ENCODE data around the gene TAMM41. TPM values are rescaled to one million over a fixed set of nuclear protein-coding genes. Genes with fewer than 3 reads are reported as not detected.

The TAMM41 gene
- total and polyA plus RNA-seq, 9 of the 15 experiments (the other 6 are each of a cell fraction or from before 2014, with no cell fraction given), result 8.6 to 74.6 (median 29.3) TPM

DNA sequence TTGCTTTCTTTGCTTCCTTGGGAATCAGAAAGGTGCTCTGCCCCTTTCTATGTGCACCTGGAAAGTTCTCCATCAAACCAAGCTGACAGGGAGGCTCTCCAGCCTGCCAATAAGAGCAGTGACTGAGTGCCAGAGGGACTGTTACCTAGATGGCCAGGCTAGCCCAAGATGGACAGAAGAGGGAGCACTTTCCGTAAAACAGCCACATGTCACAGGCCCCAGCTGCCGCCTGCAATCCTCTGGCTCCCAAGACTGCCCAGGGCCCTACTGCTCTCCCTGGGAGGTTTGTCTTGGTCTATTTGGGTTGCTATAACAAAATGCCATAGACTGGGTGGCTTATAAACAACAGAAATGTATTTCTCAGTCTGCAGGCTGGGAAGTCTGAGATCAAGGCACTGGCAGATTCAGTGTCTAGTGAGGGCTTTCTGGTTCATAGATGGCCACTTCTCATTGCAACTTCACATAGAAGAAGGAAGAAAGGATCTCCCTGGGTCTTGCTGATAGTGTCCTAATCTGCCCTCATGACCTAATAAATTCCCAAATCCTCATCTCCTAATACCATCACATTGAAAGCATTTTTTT lies 72.3 kb downstream of the TAMM41 start:
- Histone ChIP-seq H3K27me3 (ENCODE audit: control insufficient read depth in 2 of 2, insufficient read depth in 2 of 2, low read length in 2 of 2) (no peaks in the 10 kb centered on the region), H3K4me2 (ENCODE audit: insufficient read depth, low read length) (no peak overlapping the region), H2AFZ (ENCODE audit: low read depth, low read length) (peak overlapping the region; percentile 44), H3K9ac (ENCODE audit: insufficient read depth in 1 of 2, low read depth in 2 of 2, low read length in 2 of 2) (no peak overlapping the region), H3K9me1 (ENCODE audit: control insufficient read depth, insufficient read depth, low read length) (no peaks in the 10 kb centered on the region), H3K9me3 (replicated peaks; ENCODE audit: control insufficient read depth, insufficient read depth, low read depth, low read length) (no peaks in the 10 kb centered on the region), H3K4me3 (no peak overlapping the region), H4K20me1 (replicated peaks; ENCODE audit: control insufficient read depth, insufficient read depth, low read length) (no peaks in the 10 kb centered on the region), H3K4me1 (replicated peaks in 1 of 2; ENCODE audit: control insufficient read depth in 2 of 2, insufficient read depth in 2 of 2, low read length in 2 of 2) (peaks cover 8 to 11% of the 10 kb centered on the region in 2 experiments; a peak in 3 of 5 replicates), H3K36me3 (ENCODE audit: control insufficient read depth, insufficient read depth, low read length) (no peaks in the 10 kb centered on the region), H3K27ac (ENCODE audit: extremely low read depth, low read depth, low read length) (no peak overlapping the region), H3K79me2 (ENCODE audit: control insufficient read depth, insufficient read depth, low read length) (no peaks in the 10 kb centered on the region)
- WGBS (ENCODE audit: insufficient coverage, low coverage, missing lambda C conversion rate), result 11% methylated on average over 2 of the region's 2 CpGs
- ChIA-PET CTCF (ENCODE audit: low intra/inter-chr PET ratio) (interaction anchor here (1.4 kb wide), 1 partner anchor 30 kb away, joined by 5 read pairs; no protein-coding TSS in a partner anchor), POLR2A (interaction anchor here (0.5 to 1.4 kb wide), 3 partner anchors 11 to 31 kb away, joined by 3 to 5 read pairs (median 5); no protein-coding TSS in a partner anchor)
- intact Hi-C loops (cut with micrococcal nuclease), result loop anchor here (1.0 kb wide), 1 partner anchor 30 kb away; no protein-coding TSS in a partner anchor
- BruUV-seq (replicated peaks), result no TSS peak
- FAIRE-seq (no peak), DNase-seq (ENCODE audit: extremely low read depth in 1 of 4, low spot score in 3 of 4) (peak; percentile 29 to 75 (median 50)), ATAC-seq (peak; percentile 86)
- in situ Hi-C loops (cut with MboI), result no loop called here
- TF ChIP-seq ZNF41 (CRISPR knock-in tag; conservative IDR thresholded peaks at IDR 0.05) (no peak), GTF3C2 (IDR thresholded peaks at IDR 0.05; ENCODE audit: borderline replicate concordance, extremely low read depth, insufficient read length) (no peak), KAT2B (IDR thresholded peaks at IDR 0.05; ENCODE audit: low read depth, low read length) (no peak), PKNOX1 (IDR thresholded peaks at IDR 0.05) (peak; percentile 40; the same call in 1 of the 2 replicates), GATAD2B (IDR thresholded peaks at IDR 0.05; ENCODE audit: borderline replicate concordance) (no peak), SMC3 (conservative IDR thresholded peaks at IDR 0.05; ENCODE audit: insufficient read depth, low read depth, low read length) (peak; percentile 36; the same call in 1 of the 2 replicates), SNIP1 (IDR thresholded peaks at IDR 0.05; ENCODE audit: low read depth) (no peak), IRF2 (CRISPR knock-in tag; IDR thresholded peaks at IDR 0.05) (no peak), RB1 (IDR thresholded peaks at IDR 0.05; ENCODE audit: low read depth) (0 out of 2 replicates have a peak, but pooled peaks have one; percentile 16)
- TF ChIP-seq, protein P1, sequence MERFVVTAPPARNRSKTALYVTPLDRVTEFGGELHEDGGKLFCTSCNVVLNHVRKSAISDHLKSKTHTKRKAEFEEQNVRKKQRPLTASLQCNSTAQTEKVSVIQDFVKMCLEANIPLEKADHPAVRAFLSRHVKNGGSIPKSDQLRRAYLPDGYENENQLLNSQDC (CRISPR knock-in tag; IDR thresholded peaks at IDR 0.05), result no peak
- TF ChIP-seq, protein P2, sequence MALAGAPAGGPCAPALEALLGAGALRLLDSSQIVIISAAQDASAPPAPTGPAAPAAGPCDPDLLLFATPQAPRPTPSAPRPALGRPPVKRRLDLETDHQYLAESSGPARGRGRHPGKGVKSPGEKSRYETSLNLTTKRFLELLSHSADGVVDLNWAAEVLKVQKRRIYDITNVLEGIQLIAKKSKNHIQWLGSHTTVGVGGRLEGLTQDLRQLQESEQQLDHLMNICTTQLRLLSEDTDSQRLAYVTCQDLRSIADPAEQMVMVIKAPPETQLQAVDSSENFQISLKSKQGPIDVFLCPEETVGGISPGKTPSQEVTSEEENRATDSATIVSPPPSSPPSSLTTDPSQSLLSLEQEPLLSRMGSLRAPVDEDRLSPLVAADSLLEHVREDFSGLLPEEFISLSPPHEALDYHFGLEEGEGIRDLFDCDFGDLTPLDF (CRISPR knock-in tag; IDR thresholded peaks at IDR 0.05), result no peak

Measured in K562 (cell line).